K562 (cell line): ENCODE results near the gene LAMB2. TPM values are rescaled to one million over a fixed set of nuclear protein-coding genes. Genes with fewer than 3 reads are reported as not detected.

Experiments
- ATAC-seq: fragments of 200-7000 bp; cut with Tn5 transposase; 3 replicates; pipeline ENCODE4 v1.9.1; 2020; ENCODE audit warnings: moderate library complexity
- BruUV-seq: library from RNA; stranded (reverse); fragments of 400-500 nt; replicated peaks from 2 replicates; lab custom pipeline; 2021; lab: Mats Ljungman, UMichigan
- CTCF ChIA-PET: fragments of 300-600 bp; formaldehyde crosslinking; extraction: SDS; loops from one replicate; lab custom pipeline; 2021; ENCODE audit warnings: low intra/inter-chr PET ratio; lab: Yijun Ruan, JAX
- POLR2A ChIA-PET: fragments of 300-600, 350-650 bp; sonication (Branson Sonifier 250); formaldehyde crosslinking; extraction: SDS; loops from one replicate; lab custom pipeline; 2021; ENCODE audit warnings: antibody characterized with exemption, inconsistent platforms; lab: Yijun Ruan, JAX
- DNase-seq, 4 experiments: peaks; one replicate each; pipeline versions ENCODE4 v3.0.0 to v3.0.0-alpha.2; 2011 to 2018; ENCODE audit warnings: low spot score in 3 of 4, mixed read lengths in 3 of 4; ENCODE audit errors: extremely low read depth in 1 of 4
- FAIRE-seq: peaks from 2 replicates; lab custom pipeline; 2011; peaks lifted over from hg19 to GRCh38; lab: Jason Lieb, UNC
- H2AFZ ChIP-seq: 2 replicates; pipeline ENCODE4 v1.6.0; 2011; ENCODE audit warnings: low read depth, low read length, control low read depth, inconsistent platforms
- H3K27ac ChIP-seq: fragments of 200-600 bp; 3 replicates; pipeline ENCODE4 v1.8.0; 2011; ENCODE audit warnings: low read depth, mild to moderate bottlenecking, control low read depth, inconsistent platforms, low read length, moderate library complexity, mixed read lengths; ENCODE audit errors: extremely low read depth
- H3K27me3 ChIP-seq, 2 experiments: fragments of 300-600 bp in 1 of 2; 2 replicates in 1 of 2; 3 replicates in 1 of 2; pipeline versions ENCODE4 v1.6.0 to v1.8.0; 2011; ENCODE audit warnings: inconsistent platforms in 2 of 2, low read length in 2 of 2, mild to moderate bottlenecking in 1 of 2, mixed read lengths in 1 of 2, moderate library complexity in 1 of 2; ENCODE audit not compliant: control insufficient read depth in 2 of 2, insufficient read depth in 2 of 2
- H3K36me3 ChIP-seq: fragments of 300-600 bp; 3 replicates; pipeline ENCODE4 v1.8.0; 2011; ENCODE audit warnings: mild to moderate bottlenecking, low read length, inconsistent platforms; ENCODE audit not compliant: control insufficient read depth, insufficient read depth
- H3K4me1 ChIP-seq, 2 experiments: fragments of 200-600 bp in 1 of 2; replicated peaks in 1 of 2; 2 replicates in 1 of 2; 3 replicates in 1 of 2; pipeline versions ENCODE4 v1.5.1 to v1.8.0; 2011; ENCODE audit warnings: inconsistent platforms in 2 of 2, low read length in 2 of 2, mild to moderate bottlenecking in 1 of 2, mixed read lengths in 1 of 2, moderate library complexity in 1 of 2; ENCODE audit not compliant: control insufficient read depth in 2 of 2, insufficient read depth in 2 of 2
- H3K4me2 ChIP-seq: 2 replicates; pipeline ENCODE4 v1.6.1; 2011; ENCODE audit warnings: low read length, control low read depth, inconsistent platforms, mixed read lengths; ENCODE audit not compliant: insufficient read depth
- H3K4me3 ChIP-seq: fragments of 200-600 bp; sonication (generic), shearing (Covaris generic); 2 replicates; pipeline ENCODE4 v1.5.1; 2016; ENCODE audit warnings: control low read depth, inconsistent platforms
- H3K79me2 ChIP-seq: fragments of 200-600 bp; 3 replicates; pipeline ENCODE4 v1.8.0; 2011; ENCODE audit warnings: low read length, inconsistent platforms; ENCODE audit not compliant: control insufficient read depth, insufficient read depth
- H3K9ac ChIP-seq, 2 experiments: 2 replicates each; pipeline versions ENCODE4 v1.6.0 to v1.6.1; 2011; ENCODE audit warnings: low read depth in 2 of 2, low read length in 2 of 2, control low read depth in 1 of 2, inconsistent platforms in 1 of 2, mild to moderate bottlenecking in 1 of 2, mixed read lengths in 1 of 2; ENCODE audit not compliant: insufficient read depth in 1 of 2
- H3K9me1 ChIP-seq: one replicate; pipeline ENCODE4 v1.6.0; 2011; ENCODE audit warnings: inconsistent platforms, mild to moderate bottlenecking, low read length, moderate library complexity; ENCODE audit not compliant: control insufficient read depth, insufficient read depth
- H3K9me3 ChIP-seq: replicated peaks from 2 replicates; pipeline ENCODE4 v1.5.1; 2011; ENCODE audit warnings: low read depth, low read length, inconsistent platforms; ENCODE audit not compliant: control insufficient read depth, insufficient read depth
- H4K20me1 ChIP-seq: replicated peaks from 2 replicates; pipeline ENCODE4 v1.6.1; 2011; ENCODE audit warnings: low read length, inconsistent platforms, mixed read lengths; ENCODE audit not compliant: control insufficient read depth, insufficient read depth
- CBFA2T3 ChIP-seq: fragments of 450-650 bp; IDR thresholded peaks from 2 replicates; pipeline ENCODE4 v1.6.1; 2017
- CC2D1A ChIP-seq: fragments of 450-650 bp; IDR thresholded peaks from 2 replicates; pipeline ENCODE4 v1.6.1; 2017; ENCODE audit warnings: mild to moderate bottlenecking
- FOXA1 ChIP-seq: fragments of 450-650 bp; IDR thresholded peaks from 2 replicates; pipeline ENCODE4 v1.6.1; 2016; ENCODE audit warnings: mild to moderate bottlenecking, borderline replicate concordance
- HDAC6 ChIP-seq: IDR thresholded peaks from 2 replicates; pipeline ENCODE4 v1.6.1; 2012; ENCODE audit warnings: low read depth, mild to moderate bottlenecking, control low read depth, inconsistent platforms, low read length, moderate library complexity
- MBD1 ChIP-seq: fragments of 250-450 bp; sonication (Bioruptor Pico); IDR thresholded peaks from 2 replicates; pipeline ENCODE4 v1.8.0; 2022; ENCODE audit warnings: inconsistent platforms
- NCOA6 ChIP-seq: fragments of 450-650 bp; IDR thresholded peaks from 2 replicates; pipeline ENCODE4 v1.6.1; 2017; ENCODE audit warnings: mild to moderate bottlenecking
- NFIX ChIP-seq: fragments of 250-450 bp; sonication (Bioruptor Pico); IDR thresholded peaks from 2 replicates; pipeline ENCODE4 v1.4.0; 2020; ENCODE audit warnings: low read depth, mild to moderate bottlenecking, moderate library complexity
- NFXL1 ChIP-seq: fragments of 450-650 bp; formaldehyde crosslinking; IDR thresholded peaks from 2 replicates; pipeline ENCODE4 v1.4.0; 2021; ENCODE audit warnings: mild to moderate bottlenecking
- POU5F1 ChIP-seq: fragments of 150-350 bp; IDR thresholded peaks from 2 replicates; pipeline ENCODE4 v1.6.1; 2014; ENCODE audit warnings: borderline replicate concordance, low read length, low read depth, mild to moderate bottlenecking; ENCODE audit not compliant: partially characterized antibody
- SNRNP70 ChIP-seq: fragments of 200-400 bp; formaldehyde crosslinking; optimal IDR thresholded peaks from 2 replicates; pipeline ENCODE3; 2017; ENCODE audit warnings: low read depth, low read length
- TCF7 ChIP-seq: sonication (generic); IDR thresholded peaks from 2 replicates; pipeline ENCODE4 v1.6.1; 2016; ENCODE audit warnings: antibody characterized with exemption, borderline replicate concordance
- YY1 ChIP-seq, 3 experiments: IDR thresholded peaks; 2 replicates each; pipeline ENCODE4 v1.6.1; 2011; ENCODE audit warnings: low read length in 2 of 3, mild to moderate bottlenecking in 2 of 3, moderate library complexity in 2 of 3, borderline replicate concordance in 1 of 3, control low read depth in 1 of 3, low read depth in 1 of 3; ENCODE audit not compliant: insufficient read depth in 3 of 3, insufficient replicate concordance in 2 of 3, control insufficient read depth in 1 of 3, insufficient read length in 1 of 3; ENCODE audit errors: extremely low read depth in 1 of 3
- ZNF311 ChIP-seq: fragments of 250-450 bp; sonication (Bioruptor Pico); IDR thresholded peaks from 2 replicates; pipeline ENCODE4 v1.4.0; 2020; ENCODE audit warnings: mild to moderate bottlenecking, moderate library complexity
- ZNF75A ChIP-seq: fragments of 450-650 bp; formaldehyde crosslinking; IDR thresholded peaks from 2 replicates; pipeline ENCODE4 v1.4.0; 2020; ENCODE audit warnings: mild to moderate bottlenecking
- WGBS: fragments of 100-300 bp; shearing (Covaris generic); methylation state at CpG from one replicate; pipeline ENCODE4 v1.1.6; 2016; ENCODE audit warnings: low coverage, mixed read lengths; ENCODE audit not compliant: insufficient coverage; ENCODE audit errors: missing lambda C conversion rate; 5-methylcytosine and 5-hydroxymethylcytosine counted together
- in situ Hi-C: fragments of 300-500 bp; cut with MboI; formaldehyde crosslinking; loops from 4 replicates; pipeline ENCODE4 v1.15.0; 2018; ENCODE audit warnings: inconsistent platforms, mixed read lengths
- intact Hi-C: fragments of 100-400 bp; cut with micrococcal nuclease; formaldehyde crosslinking; loops from 2 replicates; pipeline ENCODE4 v1.14.2; 2022
- polyA plus RNA-seq, 8 experiments: library from polyadenylated mRNA; depleted of rRNA in 4 of 8; stranded (reverse) in 5 of 8; unstranded in 3 of 8; fragments of >200 nt; fragmentation: Nextera tagmentation in 2 of 8; fragmentation: Illumina TruSeq in 1 of 8; extraction: Ambion mirVana in 2 of 8; extraction: Trizol in 1 of 8; gene quantifications; 2 replicates each; pipeline versions ENCODE4 v1.2.1 to v1.2.3, GENCODE V29; 2011 to 2014; ENCODE audit warnings: inconsistent platforms in 1 of 8, missing spikeins in 1 of 8
- total RNA-seq, 7 experiments: library from RNA; depleted of rRNA in 6 of 7; stranded (reverse); fragments of >200 nt in 6 of 7; fragmentation: Illumina TruSeq in 2 of 7; extraction: Trizol in 2 of 7; gene quantifications; 2 replicates each; pipeline versions ENCODE4 v1.2.1 to v1.2.3, GENCODE V29; 2011 to 2021; ENCODE audit warnings: low replicate concordance in 1 of 7
- TF ChIP-seq, protein P1 (sequence below): fragments of 250-450 bp; sonication (Bioruptor Pico); IDR thresholded peaks from 2 replicates; pipeline ENCODE4 v1.8.0; 2021; ENCODE audit warnings: mild to moderate bottlenecking, moderate library complexity
- TF ChIP-seq, protein P2 (sequence below): fragments of 250-450 bp; sonication (Bioruptor Pico); IDR thresholded peaks from 2 replicates; pipeline ENCODE4 v1.5.0; 2020; ENCODE audit warnings: mild to moderate bottlenecking

Gene LAMB2
- total and polyA plus RNA-seq, 9 of the 15 experiments (the other 6 are each of a cell fraction or from before 2014, with no cell fraction given) = 1.4 to 26.0 (median 16.2) TPM

DNA sequence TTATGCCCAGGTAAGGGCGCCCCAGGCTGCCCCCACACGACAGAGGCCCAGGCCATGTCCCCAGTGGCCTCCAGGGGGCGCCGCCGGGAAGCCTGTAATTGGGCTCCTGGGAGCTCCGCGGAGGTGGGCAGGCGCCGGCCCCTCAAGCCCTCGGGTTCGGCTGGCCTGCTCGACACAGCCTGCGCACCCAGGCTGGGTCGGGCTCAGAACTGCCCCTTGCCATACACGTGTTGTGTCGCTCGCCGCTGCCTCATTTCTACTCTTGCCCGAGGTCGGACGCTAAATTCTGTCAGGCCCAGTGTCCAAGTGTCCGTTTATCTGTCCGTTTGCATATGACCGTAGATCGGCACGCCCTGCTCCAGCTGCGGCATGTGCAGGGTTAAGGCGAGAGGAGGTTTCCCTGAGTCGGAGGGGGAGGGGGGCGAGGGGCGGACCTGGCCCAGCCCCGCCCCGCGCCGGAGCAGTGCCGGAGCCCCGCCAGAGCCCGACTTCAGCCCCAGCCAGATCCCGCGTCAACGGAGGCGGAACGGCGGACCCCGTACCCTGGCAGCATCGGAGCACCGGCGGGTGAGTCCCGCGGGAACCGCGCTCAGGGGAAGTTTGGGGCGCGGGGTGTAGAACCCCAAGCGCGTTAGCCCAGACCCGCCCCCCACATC lies 38.4 kb upstream of the LAMB2 start, which contains the start of gene KLHDC8B:
KLHDC8B (plus strand) TSS at position 480 of the 656 bp plus-strand sequence. CDS start 1,172 bp downstream, outside the sequence.
- peak; percentile 90 to 94 (median 92) for DNase-seq
- H3K9ac ChIP-seq = peak within 1 kb of the TSS; percentile 67 to 88
- peak within 1 kb of the TSS; percentile 72 for H3K4me3 ChIP-seq
- peak; percentile 94 for ATAC-seq
- H3K9me1 ChIP-seq = peaks cover 3% of the 10 kb centered on the region
- under 1% methylated on average over 36 of the region's 57 CpGs for WGBS
- ChIA-PET POLR2A (interaction anchor here (0.7 to 1.2 kb wide), 4 partner anchors 10 to 824 kb away, joined by 3 to 5 read pairs (median 3); no protein-coding TSS in a partner anchor), CTCF (no interaction called here)
- peaks cover 38 to 57% of the 10 kb centered on the region in 2 experiments for H3K4me1 ChIP-seq
- H3K36me3 ChIP-seq = peaks cover 16% of the 10 kb centered on the region
- H3K27me3 ChIP-seq = no peaks in the 10 kb centered on the region
- peak within 1 kb of the TSS; percentile 98 for H2AFZ ChIP-seq
- peak within 1 kb of the TSS; percentile 84 for H3K4me2 ChIP-seq
- H4K20me1 ChIP-seq = no peaks in the 10 kb centered on the region; the same call in 1 of the 2 replicates
- peak within 1 kb of the TSS; percentile 87 for H3K27ac ChIP-seq
- peak; percentile 92 for FAIRE-seq
- intact Hi-C loops = loop anchor here (5.0 kb wide), 4 partner anchors 66 to 276 kb away; partner anchors contain the start of genes C3orf62 and USP4
- in situ Hi-C loops = loop anchor here (25.0 kb wide), 1 partner anchor 266 kb away; the partner anchor contains the start of gene NICN1
- H3K9me3 ChIP-seq = peaks cover 5% of the 10 kb centered on the region; the same call in 1 of the 2 replicates
- peaks cover 30% of the 10 kb centered on the region for H3K79me2 ChIP-seq
- BruUV-seq = no TSS peak
- TF ChIP-seq FOXA1 (no peak), ZNF75A (no peak), NFXL1 (CRISPR knock-in tag) (no peak), CBFA2T3 (peak; percentile 92), CC2D1A (no peak; the same call in 1 of the 2 replicates), MBD1 (CRISPR knock-in tag) (no peak), POU5F1 (no peak), HDAC6 (no peak), NCOA6 (no peak), NFIX (no peak), SNRNP70 (no peak), YY1 (IDR thresholded peaks at IDR 0.05; ENCODE audit: borderline replicate concordance in 1 of 3, control insufficient read depth in 1 of 3, extremely low read depth in 1 of 3, insufficient read depth in 3 of 3, insufficient read length in 1 of 3, insufficient replicate concordance in 2 of 3, low read depth in 1 of 3, low read length in 2 of 3) (peak in 1 of 3 experiments; percentile 40), ZNF311 (CRISPR knock-in tag) (no peak), TCF7 (no peak)
- TF ChIP-seq, protein P1, sequence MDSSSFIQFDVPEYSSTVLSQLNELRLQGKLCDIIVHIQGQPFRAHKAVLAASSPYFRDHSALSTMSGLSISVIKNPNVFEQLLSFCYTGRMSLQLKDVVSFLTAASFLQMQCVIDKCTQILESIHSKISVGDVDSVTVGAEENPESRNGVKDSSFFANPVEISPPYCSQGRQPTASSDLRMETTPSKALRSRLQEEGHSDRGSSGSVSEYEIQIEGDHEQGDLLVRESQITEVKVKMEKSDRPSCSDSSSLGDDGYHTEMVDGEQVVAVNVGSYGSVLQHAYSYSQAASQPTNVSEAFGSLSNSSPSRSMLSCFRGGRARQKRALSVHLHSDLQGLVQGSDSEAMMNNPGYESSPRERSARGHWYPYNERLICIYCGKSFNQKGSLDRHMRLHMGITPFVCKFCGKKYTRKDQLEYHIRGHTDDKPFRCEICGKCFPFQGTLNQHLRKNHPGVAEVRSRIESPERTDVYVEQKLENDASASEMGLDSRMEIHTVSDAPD (CRISPR knock-in tag) = no peak
- TF ChIP-seq, protein P2, sequence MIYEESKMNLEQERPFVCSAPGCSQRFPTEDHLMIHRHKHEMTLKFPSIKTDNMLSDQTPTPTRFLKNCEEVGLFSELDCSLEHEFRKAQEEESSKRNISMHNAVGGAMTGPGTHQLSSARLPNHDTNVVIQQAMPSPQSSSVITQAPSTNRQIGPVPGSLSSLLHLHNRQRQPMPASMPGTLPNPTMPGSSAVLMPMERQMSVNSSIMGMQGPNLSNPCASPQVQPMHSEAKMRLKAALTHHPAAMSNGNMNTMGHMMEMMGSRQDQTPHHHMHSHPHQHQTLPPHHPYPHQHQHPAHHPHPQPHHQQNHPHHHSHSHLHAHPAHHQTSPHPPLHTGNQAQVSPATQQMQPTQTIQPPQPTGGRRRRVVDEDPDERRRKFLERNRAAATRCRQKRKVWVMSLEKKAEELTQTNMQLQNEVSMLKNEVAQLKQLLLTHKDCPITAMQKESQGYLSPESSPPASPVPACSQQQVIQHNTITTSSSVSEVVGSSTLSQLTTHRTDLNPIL (CRISPR knock-in tag) = no peak
